GM12875 (cell line): Measurements from ENCODE around the gene PADI3.

Experiments used
- H3K4me3 ChIP-seq: one replicate; pipeline ENCODE4 v1.5.1; 2011; ENCODE audit warnings: low read depth, low read length, control low read depth
- CTCF ChIP-seq: IDR thresholded peaks from 2 replicates; pipeline ENCODE4 v1.5.1; 2011; ENCODE audit warnings: low read depth, mild to moderate bottlenecking, control low read depth, inconsistent platforms, low read length, moderate library complexity, borderline replicate concordance; ENCODE audit not compliant: insufficient read depth

Gene PADI3

GRCh38 chr1:17263936-17264335, 15.0 kb downstream of the PADI3 start:
- TF ChIP-seq CTCF = no peak
- H3K4me3 ChIP-seq = no peak overlapping the region

- no peak overlapping the region for H3K4me3 ChIP-seq
- no peak for TF ChIP-seq CTCF
These were observed 15.6 kb downstream of the PADI3 start for GRCh38 chr1:17264470-17264869.

GRCh38 chr1:17265162-17265561, 16.3 kb downstream of the PADI3 start:
- TF ChIP-seq CTCF = no peak

GRCh38 chr1:17265950-17266349, 17.1 kb downstream of the PADI3 start:
- no peak for TF ChIP-seq CTCF
- H3K4me3 ChIP-seq = no peak overlapping the region

More at GRCh38 chr1:17265162-17265561, 16.3 kb downstream of the PADI3 start:
- no peak overlapping the region for H3K4me3 ChIP-seq

- no peak overlapping the region for H3K4me3 ChIP-seq
- TF ChIP-seq CTCF = no peak
These were observed 22.2 kb downstream of the PADI3 start for GRCh38 chr1:17270891-17271765.

- H3K4me3 ChIP-seq = no peak overlapping the region
- TF ChIP-seq CTCF = no peak
These were observed 23.2 kb downstream of the PADI3 start for GRCh38 chr1:17272066-17272465.

GRCh38 chr1:17272646-17273045, 23.7 kb downstream of the PADI3 start:
- no peak for TF ChIP-seq CTCF
- H3K4me3 ChIP-seq = no peak overlapping the region
